ENCODE measurements around the gene AGR2.

GRCh38 chr7:16833373-16833772 is 28.6 kb upstream of the AGR2 start:
- TF ChIP-seq EZH2phosphoT487 (IDR thresholded peaks at IDR 0.05; ENCODE audit: borderline replicate concordance), result no peak
- TF ChIP-seq, protein P1, sequence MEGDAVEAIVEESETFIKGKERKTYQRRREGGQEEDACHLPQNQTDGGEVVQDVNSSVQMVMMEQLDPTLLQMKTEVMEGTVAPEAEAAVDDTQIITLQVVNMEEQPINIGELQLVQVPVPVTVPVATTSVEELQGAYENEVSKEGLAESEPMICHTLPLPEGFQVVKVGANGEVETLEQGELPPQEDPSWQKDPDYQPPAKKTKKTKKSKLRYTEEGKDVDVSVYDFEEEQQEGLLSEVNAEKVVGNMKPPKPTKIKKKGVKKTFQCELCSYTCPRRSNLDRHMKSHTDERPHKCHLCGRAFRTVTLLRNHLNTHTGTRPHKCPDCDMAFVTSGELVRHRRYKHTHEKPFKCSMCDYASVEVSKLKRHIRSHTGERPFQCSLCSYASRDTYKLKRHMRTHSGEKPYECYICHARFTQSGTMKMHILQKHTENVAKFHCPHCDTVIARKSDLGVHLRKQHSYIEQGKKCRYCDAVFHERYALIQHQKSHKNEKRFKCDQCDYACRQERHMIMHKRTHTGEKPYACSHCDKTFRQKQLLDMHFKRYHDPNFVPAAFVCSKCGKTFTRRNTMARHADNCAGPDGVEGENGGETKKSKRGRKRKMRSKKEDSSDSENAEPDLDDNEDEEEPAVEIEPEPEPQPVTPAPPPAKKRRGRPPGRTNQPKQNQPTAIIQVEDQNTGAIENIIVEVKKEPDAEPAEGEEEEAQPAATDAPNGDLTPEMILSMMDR (conservative IDR thresholded peaks at IDR 0.05; ENCODE audit: low read length), result no peak

Data from Loucy (cell line).